Measurements from ENCODE around the gene ENDOD1.

The ENDOD1 gene

GRCh38 chr11:95078526-95078925 is 11.1 kb upstream of the ENDOD1 start:
- FAIRE-seq = no peak

- no peak for FAIRE-seq
These were observed 8.6 kb upstream of the ENDOD1 start for GRCh38 chr11:95081010-95081409.

DNA sequence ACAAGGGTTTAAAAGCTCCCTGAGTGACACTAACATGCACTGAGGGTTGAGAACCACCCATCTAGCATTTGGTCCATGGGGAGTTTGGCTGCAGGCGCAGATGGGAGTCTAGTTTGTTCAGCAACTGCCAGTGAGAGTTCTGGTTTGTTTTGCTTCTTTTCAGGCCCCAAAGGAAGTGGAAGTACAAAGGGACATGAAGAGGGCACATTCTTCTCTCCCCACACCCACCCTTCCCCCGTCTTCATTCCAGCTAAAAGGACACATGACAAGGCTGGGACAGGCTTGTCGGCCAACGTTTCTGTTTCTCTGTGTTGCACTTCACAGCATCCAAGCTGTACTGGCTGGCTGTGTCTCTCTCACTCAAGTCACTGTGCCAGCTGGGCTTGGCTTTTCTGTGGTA is 8.2 kb upstream of the ENDOD1 start:
- no peak for FAIRE-seq

- FAIRE-seq = no peak
These were observed 7.1 kb upstream of the ENDOD1 start for GRCh38 chr11:95082576-95083001.

- FAIRE-seq = no peak
These were observed 5.1 kb upstream of the ENDOD1 start for GRCh38 chr11:95084509-95084908.

- FAIRE-seq = no peak
These were observed 4.4 kb upstream of the ENDOD1 start for GRCh38 chr11:95085117-95085816.

GRCh38 chr11:95086151-95086550 is 3.5 kb upstream of the ENDOD1 start:
- no peak for FAIRE-seq

DNA sequence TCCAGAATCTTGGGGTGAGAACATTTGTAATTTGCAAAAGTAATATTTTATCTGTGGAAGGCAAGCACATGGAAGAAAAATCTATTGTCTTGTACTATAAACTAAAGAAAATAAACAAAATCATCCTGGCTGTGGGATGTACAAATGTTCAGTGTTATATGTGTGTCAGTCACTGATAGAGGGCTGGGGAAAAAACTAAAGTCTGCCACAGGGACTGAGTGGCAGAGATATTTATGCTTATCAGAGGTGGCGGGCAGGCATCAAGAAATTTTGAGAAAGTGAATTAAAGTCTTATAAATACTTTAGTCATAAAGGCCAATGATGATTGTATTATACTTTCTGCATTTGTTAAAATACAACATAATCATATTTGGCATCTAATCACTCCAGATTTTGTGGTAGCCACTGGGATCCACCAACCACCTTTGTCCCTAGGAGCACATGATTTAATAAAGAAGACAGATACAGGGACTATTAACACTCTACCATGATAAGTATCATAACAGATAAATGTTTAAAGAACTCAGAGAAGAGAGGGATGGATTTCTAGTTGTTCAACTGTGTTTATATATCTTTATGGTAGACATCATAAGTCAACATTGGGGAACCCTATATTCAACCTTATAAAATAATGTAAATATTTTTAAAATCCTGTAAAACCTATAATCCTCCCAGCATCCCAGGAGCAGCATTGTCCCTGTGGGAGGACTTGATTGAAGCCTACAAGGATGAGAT is 2.6 kb upstream of the ENDOD1 start:
- FAIRE-seq = no peak

GRCh38 chr11:95088946-95089619 is 563 bp upstream of the ENDOD1 start:
- FAIRE-seq = no peak

DNA sequence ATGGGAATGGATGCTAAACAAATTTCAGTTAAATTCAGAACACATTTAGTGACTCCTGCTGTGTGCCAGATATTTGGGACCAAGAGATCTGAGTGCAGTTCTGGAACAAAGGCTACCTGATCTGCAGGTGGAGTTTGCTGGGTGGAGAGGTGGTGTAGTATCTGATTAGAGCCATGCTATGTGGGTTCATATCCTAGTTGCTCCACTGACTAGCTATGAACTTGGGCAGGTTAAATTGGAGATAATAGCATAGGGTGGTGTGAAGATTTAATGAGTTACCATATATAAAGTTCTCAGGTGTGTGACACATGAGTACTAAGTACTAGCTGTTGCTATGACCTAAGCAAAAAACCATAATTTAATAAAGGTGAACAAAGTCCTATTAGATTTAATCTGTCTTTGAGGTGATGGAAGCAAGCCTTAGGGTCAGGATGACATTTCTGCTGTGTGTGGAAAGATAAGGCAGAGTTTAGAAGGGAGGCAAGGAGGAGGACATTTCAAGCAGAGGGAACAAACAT is 2.1 kb downstream of the ENDOD1 start:
- no peak for FAIRE-seq

GRCh38 chr11:95092549-95093324 is 3.1 kb downstream of the ENDOD1 start:
- no peak for FAIRE-seq

- FAIRE-seq = no peak
These were observed 3.9 kb downstream of the ENDOD1 start for GRCh38 chr11:95093548-95093947.

- no peak for FAIRE-seq
These were observed 6.4 kb downstream of the ENDOD1 start for GRCh38 chr11:95095858-95096587.

GRCh38 chr11:95097209-95097608 is 7.6 kb downstream of the ENDOD1 start:
- no peak for FAIRE-seq

DNA sequence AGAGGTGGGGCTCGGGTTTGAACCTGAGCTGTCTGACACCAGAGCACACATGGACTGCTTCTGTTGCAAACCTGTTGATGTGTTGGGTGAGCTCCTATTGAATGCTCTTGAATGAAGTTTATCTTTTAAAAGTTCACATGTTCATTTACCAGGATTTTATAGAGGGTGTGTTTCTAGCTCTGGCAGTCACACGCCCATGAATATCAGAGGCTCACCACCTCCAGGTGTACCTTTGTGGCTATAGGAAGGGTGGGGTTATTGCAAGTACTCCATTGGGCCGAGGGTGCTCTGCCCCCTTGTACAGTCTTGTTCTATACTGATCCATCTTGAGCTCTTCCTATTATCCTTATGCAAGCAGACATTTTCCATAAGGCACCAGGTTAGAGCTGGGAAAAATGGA is 9.2 kb downstream of the ENDOD1 start:
- FAIRE-seq = no peak

- no peak for FAIRE-seq
These were observed 10.6 kb downstream of the ENDOD1 start for GRCh38 chr11:95100191-95100648.

GRCh38 chr11:95100856-95101507 is 11.3 kb downstream of the ENDOD1 start:
- FAIRE-seq = no peak

DNA sequence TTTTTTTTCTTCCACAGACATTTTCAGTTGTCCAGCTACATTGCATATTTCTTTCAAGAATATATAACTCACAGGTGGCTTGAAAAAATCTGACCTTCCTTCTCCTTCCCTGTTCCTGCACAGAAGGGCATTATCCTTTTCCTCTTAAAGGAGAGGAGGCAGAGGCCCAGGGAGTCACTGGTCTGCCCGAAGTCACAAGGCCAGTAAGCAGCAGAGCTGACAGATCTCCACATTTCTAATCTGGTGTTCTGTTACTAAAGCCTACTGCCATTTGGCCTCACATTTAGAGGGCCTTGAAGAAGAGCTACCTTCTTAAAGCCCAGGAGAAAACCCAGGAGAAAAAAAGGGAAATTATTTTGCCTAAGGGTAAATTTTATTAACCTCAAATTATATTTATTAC is 12.3 kb downstream of the ENDOD1 start:
- no peak for FAIRE-seq

DNA sequence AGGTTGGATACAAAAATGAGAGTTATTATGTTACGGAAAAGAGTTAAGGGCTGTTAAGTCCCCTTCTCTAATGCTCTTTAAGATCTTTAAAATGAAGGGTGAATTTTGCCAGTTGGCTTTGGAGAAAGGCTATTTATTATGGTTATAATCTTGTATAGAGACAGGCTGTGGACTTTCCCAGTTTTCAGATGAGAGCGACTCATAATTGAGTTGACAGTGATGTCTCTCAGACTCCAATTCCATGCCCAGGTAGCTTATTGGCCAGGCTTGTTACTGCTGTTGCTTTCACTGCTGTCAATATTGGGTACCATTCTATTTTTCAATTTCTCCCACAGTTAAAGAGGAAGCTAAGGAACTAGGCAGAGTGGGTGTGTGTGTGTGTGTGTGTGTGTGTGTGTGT is 13.1 kb downstream of the ENDOD1 start:
- FAIRE-seq = no peak

DNA sequence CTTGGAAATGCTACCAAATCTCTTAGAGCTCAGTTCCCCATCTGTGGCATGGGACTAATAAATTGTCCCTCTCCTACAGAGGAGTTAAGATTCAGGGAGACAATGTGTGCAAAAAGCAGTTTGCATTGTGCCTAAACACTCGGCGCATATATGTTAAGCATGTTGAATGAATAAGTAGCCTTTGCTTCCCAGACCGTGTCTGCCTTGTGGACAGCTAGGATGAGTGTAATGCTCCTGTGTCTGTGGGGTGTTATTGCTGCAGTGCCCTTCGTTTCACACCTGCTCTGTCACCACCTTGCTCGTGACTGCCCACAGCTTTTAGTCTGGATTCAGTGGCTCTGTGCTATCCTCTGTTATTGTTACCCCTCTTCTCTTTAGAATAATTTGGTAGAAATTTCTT is 14.1 kb downstream of the ENDOD1 start:
- FAIRE-seq = no peak

GRCh38 chr11:95104121-95104830 is 14.6 kb downstream of the ENDOD1 start:
- no peak for FAIRE-seq

Data from A204.1 (cell line).